ENCODE data around the gene FIP1L1.

Gene FIP1L1

DNA sequence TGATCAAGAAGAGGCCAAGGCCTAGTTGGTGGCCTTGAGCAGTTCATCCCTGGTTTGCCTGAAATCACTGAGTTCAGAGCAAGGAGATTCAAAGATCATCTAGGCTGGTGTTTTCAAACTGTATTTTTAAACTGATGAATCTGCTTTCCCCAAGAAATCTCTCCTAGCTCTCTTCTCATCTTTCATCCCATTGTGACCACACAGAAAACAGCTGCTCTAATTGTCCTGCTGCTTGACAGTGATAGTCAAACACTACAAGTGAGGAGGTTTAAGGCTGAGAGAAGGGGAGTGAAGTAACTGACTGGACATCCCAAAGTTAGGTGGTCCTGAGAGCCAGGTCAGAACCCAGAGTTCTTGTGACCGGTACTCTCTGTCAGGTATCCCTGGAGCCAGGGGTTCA, 122.3 kb downstream of the FIP1L1 start:
- Mint-ChIP-seq H3K4me1 (no peaks in the 10 kb centered on the region), H3K27me3 (peaks cover 7% of the 10 kb centered on the region), H3K4me3 (no peak overlapping the region), H3K27ac (no peak overlapping the region), H3K9me3 (no peaks in the 10 kb centered on the region)
- ATAC-seq (no peak), DNase-seq (no peak)

- H3K27ac Mint-ChIP-seq, result no peak overlapping the region
- peaks cover 7% of the 10 kb centered on the region for H3K27me3 Mint-ChIP-seq
- DNase-seq (no peak), ATAC-seq (no peak)
- H3K9me3 Mint-ChIP-seq, result no peaks in the 10 kb centered on the region
- no peaks in the 10 kb centered on the region for H3K4me1 Mint-ChIP-seq
- no peak overlapping the region for H3K4me3 Mint-ChIP-seq
Observed at GRCh38 chr4:53500546-53500945, 123.1 kb downstream of the FIP1L1 start.

DNA sequence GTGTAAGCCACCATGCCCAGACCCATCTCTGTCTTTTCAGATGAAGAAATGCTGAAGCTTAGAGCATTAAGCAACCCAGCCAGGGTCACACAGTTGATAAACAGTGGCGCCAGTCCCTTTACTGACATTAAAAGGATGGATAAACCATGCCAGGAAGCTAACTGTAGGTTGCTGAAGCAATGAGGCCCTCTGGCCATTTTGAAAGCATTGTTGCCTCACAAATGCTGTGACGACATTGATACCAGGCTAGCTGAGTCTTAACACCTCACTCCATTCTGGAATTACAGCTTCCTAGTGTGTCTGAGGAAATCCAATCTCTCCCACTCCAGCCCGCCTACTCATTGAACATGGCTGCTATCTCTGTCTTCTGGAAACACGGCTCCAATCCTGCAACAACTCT, 124.1 kb downstream of the FIP1L1 start:
- no peaks in the 10 kb centered on the region for H3K9me3 Mint-ChIP-seq
- DNase-seq, result no peak
- H3K4me1 Mint-ChIP-seq, result no peaks in the 10 kb centered on the region
- H3K4me3 Mint-ChIP-seq, result no peak overlapping the region
- no peak for ATAC-seq
- peaks cover 7% of the 10 kb centered on the region for H3K27me3 Mint-ChIP-seq
- no peak overlapping the region for H3K27ac Mint-ChIP-seq

DNA sequence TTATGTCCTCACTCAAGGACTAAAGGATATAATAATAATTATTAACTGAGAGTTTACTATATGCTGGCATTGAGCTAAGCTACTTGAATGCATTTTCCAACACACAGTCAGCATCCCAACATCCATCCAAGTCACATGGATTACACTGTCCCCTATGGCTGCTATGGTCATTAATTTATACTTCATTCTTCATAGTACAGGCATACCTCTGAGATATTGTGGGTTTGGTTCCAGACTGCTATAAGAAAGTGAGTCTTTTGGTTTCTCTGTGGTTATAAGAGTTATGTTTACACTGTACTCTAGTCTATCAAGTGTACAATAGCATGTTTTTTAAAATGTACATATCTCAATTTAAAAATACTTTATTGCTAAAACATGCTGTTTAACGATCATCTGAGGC, 124.7 kb downstream of the FIP1L1 start:
- Mint-ChIP-seq H3K4me1 (no peaks in the 10 kb centered on the region), H3K4me3 (no peak overlapping the region), H3K27me3 (peaks cover 7% of the 10 kb centered on the region), H3K9me3 (no peaks in the 10 kb centered on the region), H3K27ac (no peak overlapping the region)
- ATAC-seq (no peak), DNase-seq (no peak)

GRCh38 chr4:53505947-53506346, 128.5 kb downstream of the FIP1L1 start:
- ATAC-seq, result no peak
- no peak overlapping the region for H3K4me3 Mint-ChIP-seq
- peaks cover 25% of the 10 kb centered on the region for H3K27me3 Mint-ChIP-seq
- no peaks in the 10 kb centered on the region for H3K4me1 Mint-ChIP-seq
- H3K27ac Mint-ChIP-seq, result no peak overlapping the region
- no peak for DNase-seq
- no peaks in the 10 kb centered on the region for H3K9me3 Mint-ChIP-seq

- H3K4me1 Mint-ChIP-seq, result no peaks in the 10 kb centered on the region
- no peak overlapping the region for H3K27ac Mint-ChIP-seq
Observed at GRCh38 chr4:53507058-53507457, 129.6 kb downstream of the FIP1L1 start.

GRCh38 chr4:53507671-53508286, 130.3 kb downstream of the FIP1L1 start:
- Mint-ChIP-seq H3K4me1 (no peaks in the 10 kb centered on the region), H3K27ac (no peak overlapping the region), H3K9me3 (no peaks in the 10 kb centered on the region), H3K4me3 (no peak overlapping the region), H3K27me3 (peaks cover 28% of the 10 kb centered on the region)
- DNase-seq (no peak), ATAC-seq (no peak)

More at GRCh38 chr4:53507058-53507457, 129.6 kb downstream of the FIP1L1 start:
- peaks cover 30% of the 10 kb centered on the region for H3K27me3 Mint-ChIP-seq
- H3K4me3 Mint-ChIP-seq, result no peak overlapping the region
- ATAC-seq, result no peak
- H3K9me3 Mint-ChIP-seq, result no peaks in the 10 kb centered on the region
- DNase-seq, result no peak

GRCh38 chr4:53508446-53508845, 131.0 kb downstream of the FIP1L1 start:
- Mint-ChIP-seq H3K4me1 (no peaks in the 10 kb centered on the region), H3K9me3 (no peaks in the 10 kb centered on the region), H3K27ac (no peak overlapping the region), H3K4me3 (no peak overlapping the region), H3K27me3 (peaks cover 30% of the 10 kb centered on the region)
- ATAC-seq (no peak), DNase-seq (no peak)

- DNase-seq (no peak), ATAC-seq (no peak)
- no peak overlapping the region for H3K27ac Mint-ChIP-seq
- peaks cover 32% of the 10 kb centered on the region for H3K27me3 Mint-ChIP-seq
- H3K4me1 Mint-ChIP-seq, result no peaks in the 10 kb centered on the region
- no peak overlapping the region for H3K4me3 Mint-ChIP-seq
- no peaks in the 10 kb centered on the region for H3K9me3 Mint-ChIP-seq
Observed at GRCh38 chr4:53510321-53510720, 132.9 kb downstream of the FIP1L1 start.

Measured in stimulated activated naive CD8-positive, alpha-beta T cell treated with anti-CD3 and anti-CD28 coated beads, Interleukin-15, amount 100 ng/mL, for 72 hours (primary cell).